RWPE1 (cell line): ENCODE measurements around the gene NXT1.

Experiments
- CTCF ChIA-PET: fragments of 350-600 bp; sonication (Branson Sonifier 250); formaldehyde crosslinking; extraction: SDS; loops from one replicate; lab custom pipeline; 2021; lab: Yijun Ruan, JAX
- POLR2A ChIA-PET: fragments of 400-600 bp; formaldehyde crosslinking; extraction: SDS; loops from one replicate; lab custom pipeline; 2020; ENCODE audit warnings: antibody characterized with exemption; ENCODE audit not compliant: low non-redundant PET; lab: Yijun Ruan, JAX
- DNase-seq: peaks from one replicate; pipeline ENCODE4 v3.0.0; 2012; ENCODE audit warnings: low spot score
- H3K27ac ChIP-seq: fragments of 450-650 bp; 2 replicates; pipeline ENCODE4 v1.5.1; 2017
- TF ChIP-seq, protein P1 (sequence below): fragments of 450-650 bp; conservative IDR thresholded peaks from 2 replicates; pipeline ENCODE4 v1.5.1; 2017; ENCODE audit warnings: low read depth, mild to moderate bottlenecking

The NXT1 gene

DNA sequence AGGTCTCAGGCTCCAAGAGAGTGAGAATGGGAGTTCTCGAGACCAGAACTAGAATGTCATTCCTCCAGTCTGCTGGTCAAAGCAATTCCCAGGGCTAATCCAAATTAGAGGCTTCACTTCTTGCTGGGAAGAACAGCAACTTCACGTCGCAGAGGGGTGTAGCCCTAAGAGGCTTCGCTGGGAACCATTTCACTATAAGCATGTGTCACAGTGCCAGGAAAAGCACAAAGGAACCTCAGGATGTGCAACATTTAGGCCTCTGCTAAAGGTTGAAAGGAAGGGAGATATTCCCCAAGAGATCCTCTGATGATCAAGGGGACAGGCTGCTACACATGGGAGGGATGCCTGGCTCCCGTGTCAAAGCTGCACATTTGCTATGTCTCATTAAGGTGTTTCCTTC lies 35.9 kb upstream of the NXT1 start:
- CTCF ChIA-PET = no interaction called here
- no peak overlapping the region for H3K27ac ChIP-seq
- no peak for DNase-seq
- POLR2A ChIA-PET = no interaction called here
- TF ChIP-seq, protein P1, sequence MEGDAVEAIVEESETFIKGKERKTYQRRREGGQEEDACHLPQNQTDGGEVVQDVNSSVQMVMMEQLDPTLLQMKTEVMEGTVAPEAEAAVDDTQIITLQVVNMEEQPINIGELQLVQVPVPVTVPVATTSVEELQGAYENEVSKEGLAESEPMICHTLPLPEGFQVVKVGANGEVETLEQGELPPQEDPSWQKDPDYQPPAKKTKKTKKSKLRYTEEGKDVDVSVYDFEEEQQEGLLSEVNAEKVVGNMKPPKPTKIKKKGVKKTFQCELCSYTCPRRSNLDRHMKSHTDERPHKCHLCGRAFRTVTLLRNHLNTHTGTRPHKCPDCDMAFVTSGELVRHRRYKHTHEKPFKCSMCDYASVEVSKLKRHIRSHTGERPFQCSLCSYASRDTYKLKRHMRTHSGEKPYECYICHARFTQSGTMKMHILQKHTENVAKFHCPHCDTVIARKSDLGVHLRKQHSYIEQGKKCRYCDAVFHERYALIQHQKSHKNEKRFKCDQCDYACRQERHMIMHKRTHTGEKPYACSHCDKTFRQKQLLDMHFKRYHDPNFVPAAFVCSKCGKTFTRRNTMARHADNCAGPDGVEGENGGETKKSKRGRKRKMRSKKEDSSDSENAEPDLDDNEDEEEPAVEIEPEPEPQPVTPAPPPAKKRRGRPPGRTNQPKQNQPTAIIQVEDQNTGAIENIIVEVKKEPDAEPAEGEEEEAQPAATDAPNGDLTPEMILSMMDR = no peak

DNA sequence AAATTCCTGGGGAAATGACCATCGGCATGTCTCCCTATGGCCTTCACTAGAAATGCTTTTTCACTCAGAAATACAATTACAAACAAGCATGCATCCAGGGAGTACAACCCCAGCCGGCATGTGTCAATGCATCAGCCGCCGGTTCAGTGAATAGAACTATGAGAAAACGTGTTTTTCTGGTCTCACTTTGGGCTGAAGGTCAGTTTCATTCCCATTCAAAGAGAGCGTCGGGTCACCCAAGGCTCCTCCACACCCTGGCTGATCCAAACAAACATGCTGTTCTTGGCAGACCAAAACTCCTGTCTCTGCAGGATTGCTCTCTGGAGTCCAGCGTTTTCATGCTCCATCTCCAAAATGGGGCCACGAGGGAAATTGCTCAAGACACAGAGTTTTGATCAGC lies 35.5 kb upstream of the NXT1 start:
- CTCF ChIA-PET = no interaction called here
- POLR2A ChIA-PET = no interaction called here
- TF ChIP-seq, protein P1 = no peak
- no peak overlapping the region for H3K27ac ChIP-seq
- no peak for DNase-seq

DNA sequence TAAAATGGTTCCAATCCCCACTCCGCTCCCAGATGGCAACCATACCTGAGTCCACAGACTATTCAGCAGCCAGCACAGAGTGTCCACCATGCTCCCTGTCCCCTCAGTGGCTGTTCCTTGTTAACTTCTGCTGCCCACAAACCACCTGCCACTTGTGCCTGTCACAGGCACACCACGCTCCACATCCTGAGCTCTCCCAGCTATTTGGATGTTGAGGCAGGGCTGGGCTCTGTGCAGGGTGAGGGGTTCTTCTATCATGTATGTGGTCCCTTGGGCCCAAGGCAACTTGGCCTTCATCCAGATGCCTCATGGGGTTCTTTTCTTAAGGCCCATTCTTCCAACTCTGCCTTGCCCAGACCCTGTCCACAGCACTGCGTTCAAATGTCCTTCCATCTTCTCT lies 34.0 kb upstream of the NXT1 start:
- no peak for DNase-seq
- TF ChIP-seq, protein P1 = no peak
- CTCF ChIA-PET = no interaction called here
- no peak overlapping the region for H3K27ac ChIP-seq
- POLR2A ChIA-PET = no interaction called here

DNA sequence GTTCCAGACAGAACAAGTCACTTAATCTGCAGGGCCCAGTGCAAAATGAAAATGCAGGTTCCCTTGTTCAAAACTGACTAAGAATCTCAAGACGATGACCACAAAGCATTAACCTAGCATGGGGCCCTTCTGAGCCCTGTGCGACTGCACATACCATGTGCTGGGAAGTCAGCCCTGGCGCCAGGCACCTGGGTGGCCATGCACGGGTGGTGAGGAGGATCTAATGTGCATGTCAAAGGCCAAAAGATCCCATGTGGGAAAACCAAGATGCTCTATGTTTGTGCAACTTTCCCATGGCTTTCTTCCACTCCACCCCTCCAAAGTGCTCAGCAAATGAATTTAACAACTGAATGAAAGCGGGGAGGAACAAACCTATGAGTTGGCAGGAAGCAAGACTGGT lies 33.5 kb upstream of the NXT1 start:
- CTCF ChIA-PET = no interaction called here
- TF ChIP-seq, protein P1 = no peak
- no peak overlapping the region for H3K27ac ChIP-seq
- no peak for DNase-seq
- POLR2A ChIA-PET = no interaction called here

DNA sequence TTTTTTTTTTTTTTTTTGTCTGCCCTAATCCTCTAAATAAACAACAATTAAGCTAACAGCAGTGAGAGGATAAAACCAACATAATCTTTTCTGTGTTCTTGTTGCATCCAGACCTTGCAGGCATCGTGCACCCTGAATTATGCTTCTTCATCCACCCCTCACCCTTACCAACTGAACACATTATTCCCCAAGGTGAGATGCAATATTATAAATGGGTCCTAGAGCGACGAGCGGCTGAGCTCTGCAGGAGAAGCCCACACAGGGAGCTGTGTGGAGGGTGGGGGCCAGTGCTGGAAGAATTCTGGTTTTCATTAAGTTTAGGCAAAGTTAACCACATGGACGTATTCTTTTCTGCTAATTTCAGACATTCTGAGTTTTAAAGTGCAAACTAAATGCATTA lies 32.2 kb upstream of the NXT1 start:
- no peak for DNase-seq
- TF ChIP-seq, protein P1 = no peak
- H3K27ac ChIP-seq = no peak overlapping the region
- POLR2A ChIA-PET = no interaction called here
- CTCF ChIA-PET = no interaction called here

DNA sequence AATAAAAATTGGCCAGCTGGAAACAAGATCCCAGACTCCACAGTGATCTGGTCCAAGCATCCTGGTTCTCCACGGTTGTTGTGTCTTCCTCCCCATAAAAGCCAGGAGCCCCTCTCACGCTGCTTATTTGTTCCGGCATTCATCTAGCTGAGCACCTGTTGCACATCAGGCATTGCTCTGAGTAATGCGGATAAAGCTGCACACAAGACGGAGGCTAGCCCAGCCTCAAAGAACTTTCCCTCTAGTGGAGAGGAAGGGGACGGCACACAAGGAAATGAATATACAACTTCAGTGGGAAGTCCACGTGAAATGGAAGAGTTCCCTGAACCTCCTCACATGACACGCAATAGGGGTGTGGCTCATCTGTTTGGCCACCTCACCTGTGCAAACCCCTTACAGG lies 30.3 kb upstream of the NXT1 start:
- ChIA-PET CTCF (no interaction called here), POLR2A (no interaction called here)
- DNase-seq = peak; percentile 16
- no peak overlapping the region for H3K27ac ChIP-seq
- TF ChIP-seq, protein P1 = no peak

DNA sequence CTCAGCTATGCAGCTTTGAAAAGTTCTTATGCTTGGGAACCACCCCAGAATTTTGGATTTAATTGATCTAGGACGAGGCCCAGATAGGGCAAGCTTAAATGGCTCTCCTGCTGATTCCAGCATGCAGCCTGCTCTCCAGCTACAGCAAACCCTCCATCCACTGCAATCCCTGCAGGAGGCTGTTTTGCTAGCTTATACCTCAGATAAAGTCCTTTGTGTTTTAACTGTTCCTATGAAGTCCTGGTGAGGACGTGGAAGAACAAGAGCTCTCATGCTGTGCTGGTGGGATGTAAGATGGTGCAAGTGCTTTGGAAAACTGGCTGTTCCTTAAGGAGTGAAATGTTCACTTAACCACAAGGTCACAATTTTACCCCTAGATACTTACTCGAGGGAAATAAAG lies 25.5 kb upstream of the NXT1 start:
- TF ChIP-seq, protein P1 = no peak
- DNase-seq = no peak
- H3K27ac ChIP-seq = no peak overlapping the region
- ChIA-PET POLR2A (no interaction called here), CTCF (interaction anchor here (0.6 kb wide), 2 partner anchors 13 to 357 kb away, joined by 3 read pairs; no protein-coding TSS in a partner anchor)
